GM18861 (cell line): ENCODE data around the gene SETD1A.

Experiments used
- ATAC-seq: cut with Tn5 transposase; IDR thresholded peaks from one replicate; pipeline ENCODE4 v1.9.1; 2021; ENCODE audit not compliant: unreplicated experiment

SETD1A gene

GRCh38 chr16:30980434-30980833 is 22.9 kb downstream of the SETD1A start:
- ATAC-seq, result no peak

GRCh38 chr16:30980959-30981358 is 23.4 kb downstream of the SETD1A start:
- ATAC-seq, result no peak

GRCh38 chr16:30982548-30983288 is 25.2 kb downstream of the SETD1A start:
- ATAC-seq, result no peak

GRCh38 chr16:30983289-30983889 is 25.8 kb downstream of the SETD1A start:
- no peak for ATAC-seq

DNA sequence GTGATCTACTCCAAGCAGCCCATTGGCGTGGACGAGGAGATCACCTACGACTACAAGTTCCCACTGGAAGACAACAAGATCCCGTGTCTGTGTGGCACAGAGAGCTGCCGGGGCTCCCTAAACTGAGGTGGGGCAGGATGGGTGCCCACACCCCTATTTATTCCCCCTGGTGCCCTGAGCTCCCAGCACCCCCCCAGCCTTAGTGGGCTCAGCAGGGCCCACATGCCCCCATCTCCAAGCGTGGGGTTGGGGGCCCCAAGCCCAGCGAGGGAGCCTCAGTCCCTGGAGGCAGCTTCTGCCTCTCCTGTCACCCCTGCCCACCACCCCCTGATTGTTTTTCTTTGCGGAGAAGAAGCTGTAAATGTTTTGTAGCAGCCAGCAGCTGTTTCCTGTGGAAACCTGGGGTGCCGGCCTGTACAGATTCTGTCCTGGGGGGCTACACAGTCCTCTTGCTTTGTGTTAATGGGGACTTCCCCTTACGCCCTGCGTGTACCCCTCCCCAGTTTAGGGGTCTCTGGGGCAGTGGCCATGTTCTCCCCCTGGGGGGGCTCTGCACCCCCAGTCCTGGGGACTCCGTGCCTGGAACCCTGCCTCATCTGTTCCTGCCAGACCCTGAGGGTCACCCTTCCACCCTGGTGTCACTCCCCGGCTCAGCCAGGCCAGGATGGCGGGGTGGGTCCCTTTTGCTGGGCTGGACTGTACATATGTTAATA is 26.5 kb downstream of the SETD1A start:
- no peak for ATAC-seq

- no peak for ATAC-seq
Measured at GRCh38 chr16:30984669-30985400, 27.3 kb downstream of the SETD1A start, which contains the start of gene HSD3B7. Gene HSD3B7 (plus strand): TSS chr16:30985207. CDS start chr16:30985659, 452 bp downstream.

GRCh38 chr16:30985401-30986128 is 28.0 kb downstream of the SETD1A start:
- ATAC-seq, result no peak

DNA sequence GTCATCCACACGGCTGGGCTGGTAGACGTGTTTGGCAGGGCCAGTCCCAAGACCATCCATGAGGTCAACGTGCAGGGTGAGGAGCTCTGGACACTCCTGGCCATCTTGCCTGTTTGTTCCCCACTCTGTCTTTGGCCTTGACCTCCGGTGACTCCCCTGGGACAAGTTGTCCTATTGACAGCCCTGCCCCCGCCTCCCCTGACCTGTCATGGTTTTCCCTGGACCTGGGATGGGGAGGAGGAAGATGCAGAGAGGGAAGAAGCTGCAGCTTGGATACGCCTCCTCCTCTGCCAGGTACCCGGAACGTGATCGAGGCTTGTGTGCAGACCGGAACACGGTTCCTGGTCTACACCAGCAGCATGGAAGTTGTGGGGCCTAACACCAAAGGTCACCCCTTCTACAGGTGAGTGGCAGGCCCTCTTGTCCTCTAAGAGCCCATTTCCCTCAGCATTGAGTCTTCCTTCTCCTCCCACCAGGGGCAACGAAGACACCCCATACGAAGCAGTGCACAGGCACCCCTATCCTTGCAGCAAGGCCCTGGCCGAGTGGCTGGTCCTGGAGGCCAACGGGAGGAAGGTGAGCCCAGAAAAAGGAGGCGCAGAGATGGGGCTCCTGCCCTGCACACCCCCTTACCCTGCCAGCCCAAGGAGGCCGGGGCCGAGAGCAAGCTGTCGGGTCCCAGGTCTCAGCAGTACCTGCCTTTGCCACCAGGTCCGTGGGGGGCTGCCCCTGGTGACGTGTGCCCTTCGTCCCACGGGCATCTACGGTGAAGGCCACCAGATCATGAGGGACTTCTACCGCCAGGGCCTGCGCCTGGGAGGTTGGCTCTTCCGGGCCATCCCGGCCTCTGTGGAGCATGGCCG is 28.8 kb downstream of the SETD1A start:
- no peak for ATAC-seq

DNA sequence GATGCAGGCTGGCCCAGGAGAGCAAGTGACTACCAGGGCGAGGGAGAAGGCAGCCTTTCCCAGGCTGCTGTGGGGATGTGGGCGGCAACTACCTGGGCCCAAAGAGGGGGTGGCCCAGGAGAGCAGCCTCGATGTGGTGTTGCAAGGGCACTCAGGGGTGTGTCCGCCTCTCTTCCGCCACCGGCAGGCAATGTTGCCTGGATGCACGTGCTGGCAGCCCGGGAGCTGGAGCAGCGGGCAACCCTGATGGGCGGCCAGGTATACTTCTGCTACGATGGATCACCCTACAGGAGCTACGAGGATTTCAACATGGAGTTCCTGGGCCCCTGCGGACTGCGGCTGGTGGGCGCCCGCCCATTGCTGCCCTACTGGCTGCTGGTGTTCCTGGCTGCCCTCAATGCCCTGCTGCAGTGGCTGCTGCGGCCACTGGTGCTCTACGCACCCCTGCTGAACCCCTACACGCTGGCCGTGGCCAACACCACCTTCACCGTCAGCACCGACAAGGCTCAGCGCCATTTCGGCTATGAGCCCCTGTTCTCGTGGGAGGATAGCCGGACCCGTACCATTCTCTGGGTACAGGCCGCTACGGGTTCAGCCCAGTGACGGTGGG is 30.1 kb downstream of the SETD1A start:
- no peak for ATAC-seq

DNA sequence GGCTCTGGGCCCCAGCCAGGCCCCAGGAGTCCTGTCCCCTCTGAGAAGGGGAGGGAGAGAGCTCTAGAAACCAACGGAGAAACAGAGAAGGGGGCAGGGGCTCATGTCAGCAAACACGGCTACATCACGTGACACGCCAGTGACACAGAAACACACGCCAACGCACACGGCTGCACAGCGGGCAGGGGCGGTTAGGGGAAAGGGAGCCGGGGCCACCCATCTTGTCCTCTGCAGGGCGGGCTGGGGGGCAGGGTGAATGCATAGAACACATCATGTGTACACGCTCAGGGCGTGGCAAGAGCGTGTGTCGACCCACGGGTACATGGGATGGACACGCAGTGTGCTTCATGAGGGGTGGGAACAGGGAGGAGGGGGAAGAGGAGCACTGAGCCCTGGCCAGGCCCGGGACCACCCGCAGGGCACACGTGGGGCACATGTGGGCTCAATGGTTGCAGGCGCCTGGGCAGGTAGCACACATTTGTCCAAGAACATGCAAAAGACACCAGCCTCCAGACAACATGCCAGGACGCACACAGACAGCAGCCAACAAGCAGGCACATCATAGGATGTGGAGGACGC is 32.0 kb downstream of the SETD1A start:
- no peak for ATAC-seq

- ATAC-seq, result no peak
Measured at GRCh38 chr16:30990105-30990504, 32.6 kb downstream of the SETD1A start.

DNA sequence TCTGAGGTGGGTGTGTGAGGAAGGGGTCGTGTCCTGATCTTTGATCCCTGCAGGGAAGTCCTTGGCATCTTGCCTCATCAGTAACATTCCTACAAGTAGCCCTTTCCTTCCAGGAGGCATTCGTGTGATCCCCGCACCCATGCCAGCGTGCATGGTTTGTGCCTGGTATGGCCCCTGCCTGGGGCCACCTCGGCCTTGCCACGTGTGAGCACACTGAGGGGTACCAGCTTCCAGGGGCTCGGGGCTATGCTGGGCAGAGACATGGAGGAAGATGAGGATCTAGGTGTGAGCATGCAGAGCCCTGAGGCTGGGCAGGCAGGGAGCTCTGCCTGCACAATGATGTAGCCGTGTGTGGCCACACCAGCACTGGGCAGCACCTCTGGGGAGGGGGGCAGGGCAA is 33.5 kb downstream of the SETD1A start:
- ATAC-seq, result no peak

DNA sequence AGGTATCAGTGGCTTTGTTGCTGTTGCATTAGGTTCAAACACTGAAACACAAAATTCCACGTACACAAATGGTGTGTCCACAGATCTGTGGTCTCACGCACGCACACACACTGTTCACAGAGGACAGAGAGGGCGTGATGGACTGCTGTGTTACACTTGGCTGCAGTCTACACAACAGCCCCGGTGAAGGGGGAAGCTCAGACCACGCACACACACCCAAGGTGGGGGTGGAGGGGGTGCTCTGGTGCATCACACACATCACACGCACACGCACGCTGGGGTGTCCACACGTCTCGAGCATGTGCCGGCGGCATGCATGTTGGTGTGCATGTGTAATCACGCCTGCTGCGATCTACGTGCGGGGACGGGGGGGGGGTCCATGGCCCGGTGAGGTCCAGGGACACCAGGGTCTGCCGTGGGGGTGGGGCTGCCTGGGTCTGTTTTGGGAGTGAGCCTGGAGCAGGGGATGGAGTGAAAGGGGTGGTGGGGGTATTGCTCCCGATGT is 34.8 kb downstream of the SETD1A start:
- ATAC-seq, result no peak

- ATAC-seq, result no peak
Measured at GRCh38 chr16:30992931-30993816, 35.6 kb downstream of the SETD1A start.

DNA sequence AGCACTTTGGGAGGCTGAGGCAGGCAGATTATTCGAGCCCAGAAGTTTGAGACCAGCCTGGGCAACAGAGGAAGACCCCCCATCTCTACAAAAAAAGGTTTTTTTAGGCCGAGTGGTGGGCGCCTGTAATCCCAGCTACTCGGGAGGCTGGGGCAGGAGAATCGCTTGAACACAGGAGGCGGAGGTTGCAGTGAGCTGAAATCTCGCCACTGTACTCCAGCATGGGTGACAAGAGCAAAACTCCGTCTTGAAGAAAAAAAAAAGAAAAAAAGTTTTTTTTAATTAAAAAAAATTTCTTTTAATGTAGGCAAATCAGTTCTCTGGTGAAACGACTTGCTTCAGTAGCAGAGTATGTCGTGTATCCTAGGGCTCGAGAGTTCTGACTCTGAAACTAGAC is 38.4 kb downstream of the SETD1A start:
- no peak for ATAC-seq

- ATAC-seq, result no peak
Measured at GRCh38 chr16:30996324-30996984, 38.9 kb downstream of the SETD1A start.

GRCh38 chr16:30996985-30997724 is 39.6 kb downstream of the SETD1A start:
- ATAC-seq, result no peak
